NCI-H146 treated with DMSO at 0.1 percent for 48 hours (cell line): ENCODE measurements around the gene JRKL.
"Not testable (repeated sequence)": the region's sequence is repeated elsewhere in the genome, so short reads cannot be mapped to it uniquely, and the experiment has no call there.

ENCODE experiments used
- DNase-seq: peaks from one replicate; lab custom pipeline; 2025; ENCODE audit not compliant: unreplicated experiment; lab: John Stamatoyannopoulos, UW

JRKL gene

DNA sequence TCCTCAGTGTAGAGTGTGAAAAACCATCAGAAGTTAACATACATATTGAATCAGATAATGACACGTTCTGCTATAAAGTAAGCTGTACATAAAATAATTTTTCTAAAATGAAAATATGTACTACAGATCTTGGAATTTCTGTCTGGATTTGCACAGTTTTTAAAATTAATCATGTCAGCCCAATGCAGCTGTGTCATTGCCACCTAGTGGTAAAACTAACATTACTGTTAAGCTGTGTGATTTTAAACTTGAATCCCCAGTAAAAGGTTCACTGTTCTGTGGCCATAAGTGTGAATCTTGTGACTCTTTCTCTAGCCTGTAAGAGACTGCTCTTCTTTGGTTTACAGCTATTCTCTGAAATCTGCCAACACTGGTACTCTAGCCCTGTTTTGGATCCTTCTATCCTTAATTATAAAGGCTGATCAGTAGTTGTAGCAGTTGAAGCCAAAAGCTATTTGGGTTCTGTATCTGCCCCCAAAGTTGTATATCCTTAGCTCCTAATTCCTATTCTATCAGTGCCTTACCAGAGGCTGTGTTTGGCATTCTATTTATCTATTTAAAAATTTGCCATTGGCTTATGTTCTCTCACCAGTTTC, 4.0 kb downstream of the JRKL start:
- DNase-seq = peak; percentile 13

- no peak for DNase-seq
Measured at GRCh38 chr11:96394773-96395172, 5.0 kb downstream of the JRKL start.

DNA sequence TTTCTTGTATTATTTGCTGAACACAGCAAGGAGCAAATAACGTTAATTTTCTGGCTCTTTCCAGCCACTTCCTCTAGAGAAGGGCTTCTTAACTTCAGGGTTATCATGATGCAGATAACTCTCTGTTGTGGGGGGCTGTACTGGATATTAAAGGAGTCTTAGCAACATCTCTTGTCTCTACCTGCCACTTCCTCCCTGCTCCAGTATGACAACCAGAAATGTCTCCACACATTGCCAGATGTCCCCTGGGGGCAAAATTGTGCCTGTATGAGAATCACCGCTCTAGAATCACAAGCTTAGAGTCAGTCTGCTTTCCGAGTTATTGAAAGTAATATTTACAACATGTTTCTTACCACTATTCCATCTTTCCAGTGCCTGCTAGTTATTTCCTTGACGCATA, 6.8 kb downstream of the JRKL start:
- DNase-seq = no peak

- no peak for DNase-seq
Measured at GRCh38 chr11:96397863-96398262, 8.1 kb downstream of the JRKL start.

DNA sequence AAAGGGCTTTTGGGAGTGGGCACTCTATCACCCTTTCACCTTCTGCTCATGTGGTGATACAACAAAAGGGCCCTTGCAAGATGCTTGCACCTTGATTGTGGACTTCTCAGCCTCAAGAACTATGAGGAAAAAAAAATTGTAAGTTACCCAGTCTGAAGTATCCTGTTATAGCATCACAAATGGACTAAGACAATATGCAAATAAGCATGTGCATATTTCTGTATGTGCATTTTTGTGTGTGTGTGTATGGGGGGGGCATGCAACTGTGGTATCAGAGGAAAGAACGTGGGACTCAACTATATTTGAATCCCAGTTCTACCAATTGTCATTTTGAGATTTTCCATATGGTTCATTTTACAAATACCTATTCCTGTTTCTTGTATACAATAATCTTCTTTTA, 10.9 kb downstream of the JRKL start:
- DNase-seq = no peak

DNA sequence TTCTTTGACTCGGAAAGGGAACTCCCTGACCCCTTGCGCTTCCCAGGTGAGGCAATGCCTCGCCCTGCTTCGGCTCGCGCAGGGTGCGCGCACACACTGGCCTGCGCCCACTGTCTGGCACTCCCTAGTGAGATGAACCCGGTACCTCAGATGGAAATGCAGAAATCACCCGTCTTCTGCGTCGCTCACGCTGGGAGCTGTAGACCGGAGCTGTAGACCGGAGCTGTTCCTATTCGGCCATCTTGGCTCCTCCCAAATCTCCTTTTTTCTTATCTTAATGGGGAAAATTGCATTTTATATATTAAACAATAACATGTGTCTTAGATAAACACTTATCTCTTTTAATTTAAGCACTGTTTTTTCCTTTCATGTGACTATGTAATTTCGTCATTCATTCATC, 21.6 kb downstream of the JRKL start:
- DNase-seq = not testable (repeated sequence)

GRCh38 chr11:96412761-96413381, 23.1 kb downstream of the JRKL start:
- no peak for DNase-seq

- DNase-seq = no peak
Measured at GRCh38 chr11:96413408-96413807, 23.6 kb downstream of the JRKL start.

DNA sequence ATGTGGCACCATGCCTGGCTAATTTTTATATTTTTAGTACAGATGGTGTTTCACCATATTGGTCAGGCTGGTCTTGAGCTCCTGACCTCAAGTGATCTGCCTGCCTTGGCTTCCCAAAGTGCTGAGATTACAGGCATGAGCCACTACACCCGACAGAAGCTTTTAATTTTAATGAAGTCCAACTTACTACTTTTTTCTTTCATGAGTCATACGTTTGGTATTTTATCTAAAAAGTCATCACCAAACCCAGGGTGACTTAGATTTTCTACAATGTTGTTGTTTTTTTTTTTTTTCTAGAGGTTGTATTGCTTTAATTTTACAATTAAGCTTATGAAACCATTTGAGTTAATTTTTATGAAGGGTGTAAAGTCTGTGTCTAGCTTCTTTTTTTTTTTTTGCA, 34.9 kb downstream of the JRKL start:
- no peak for DNase-seq

DNA sequence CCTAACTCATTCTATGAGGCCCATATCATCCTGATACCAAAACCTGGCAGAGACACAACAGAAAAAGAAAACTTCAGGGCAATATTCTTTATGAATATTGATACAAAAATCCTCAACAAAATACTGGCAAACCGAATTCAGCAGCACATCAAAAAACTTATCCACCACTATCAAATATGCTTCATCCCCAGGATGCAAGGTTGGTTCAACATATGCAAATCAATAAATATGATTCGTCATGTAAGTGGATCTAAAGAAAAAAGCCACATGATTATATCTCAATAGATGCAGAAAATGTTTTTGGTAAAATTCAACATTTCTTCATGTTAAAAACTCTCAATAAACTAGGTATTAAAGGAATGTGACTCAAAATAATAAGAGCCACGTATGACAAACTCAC, 40.9 kb downstream of the JRKL start:
- DNase-seq = no peak

DNA sequence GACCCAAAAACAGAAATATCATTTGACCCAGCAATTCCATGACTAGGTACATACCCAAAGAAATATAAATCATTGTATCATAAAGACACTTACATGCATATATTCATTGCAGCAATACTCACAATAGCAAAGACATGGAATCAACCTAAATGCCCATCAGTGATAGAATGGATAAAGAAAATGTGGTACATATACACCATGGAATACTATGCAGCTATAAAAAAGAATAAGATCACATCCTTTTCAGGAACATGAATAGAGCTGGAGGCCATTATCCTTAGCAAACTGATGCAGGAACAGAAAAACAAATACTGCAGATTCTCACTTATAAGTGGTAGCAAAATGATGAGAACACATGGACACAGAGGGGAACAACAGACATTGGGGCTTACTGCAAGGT, 42.8 kb downstream of the JRKL start:
- not testable (repeated sequence) for DNase-seq
